ENCODE measurements around the gene LRRC53. TPM values are rescaled to one million over a fixed set of nuclear protein-coding genes. Genes with fewer than 3 reads are reported as not detected.
A peak's percentile ranks its signal among the peaks of the same experiment; 100 is the strongest.

Gene LRRC53
- polyA plus RNA-seq, 1 of the 3 experiments (the other 2 are of a cell fraction), result not detected

GRCh38 chr1:74430342-74430934 lies 82.0 kb downstream of the LRRC53 start:
- DNase-seq, result no peak
- WGBS (ENCODE audit: low lambda C conversion rate), result 60% methylated on average over 4 of the region's 4 CpGs
- TF ChIP-seq MAX (IDR thresholded peaks at IDR 0.05; ENCODE audit: low read depth) (no peak), YY1 (IDR thresholded peaks at IDR 0.05; ENCODE audit: low read depth) (no peak), NFIC (IDR thresholded peaks at IDR 0.05; ENCODE audit: borderline replicate concordance) (no peak), SMC3 (IDR thresholded peaks at IDR 0.05; ENCODE audit: low read depth, low read length) (no peak), FOXJ3 (CRISPR knock-in tag; IDR thresholded peaks at IDR 0.05) (no peak), JUND (IDR thresholded peaks at IDR 0.05) (no peak), USF2 (IDR thresholded peaks at IDR 0.05; ENCODE audit: borderline replicate concordance, low read depth, low read length) (no peak), POLR2AphosphoS5 (IDR thresholded peaks at IDR 0.05; ENCODE audit: low read depth, low read length) (no peak), GATA2 (CRISPR knock-in tag; IDR thresholded peaks at IDR 0.05) (no peak), CHD2 (IDR thresholded peaks at IDR 0.05; ENCODE audit: low read length, partially characterized antibody) (no peak), CTCF (IDR thresholded peaks at IDR 0.05) (no peak), FOSL2 (IDR thresholded peaks at IDR 0.05; ENCODE audit: borderline replicate concordance, low read depth) (no peak)
- Histone ChIP-seq H2AFZ (ENCODE audit: low read depth) (no peak overlapping the region), H3K4me3 (ENCODE audit: low read depth in 2 of 2, low read length in 1 of 2) (no peak overlapping the region), H4K20me1 (ENCODE audit: insufficient read depth) (no peaks in the 10 kb centered on the region), H3K4me2 (no peak overlapping the region), H3K27me3 (ENCODE audit: insufficient read depth) (no peaks in the 10 kb centered on the region), H3K27ac (ENCODE audit: low read depth in 2 of 2, low read length in 1 of 2) (no peak overlapping the region), H3K79me2 (ENCODE audit: insufficient read depth) (no peaks in the 10 kb centered on the region), H3K4me1 (ENCODE audit: control insufficient read depth in 1 of 2, insufficient read depth in 2 of 2, low read depth in 1 of 2, low read length in 1 of 2) (peaks cover 0 to 6% of the 10 kb centered on the region in 2 experiments; a peak in 2 of 4 replicates), H3K9me2 (no peaks in the 10 kb centered on the region), H3K36me3 (replicated peaks in 1 of 2; ENCODE audit: control insufficient read depth in 1 of 2, insufficient read depth in 2 of 2, low read length in 1 of 2) (no peaks in the 10 kb centered on the region), H3K9ac (no peak overlapping the region), H3K9me3 (no peaks in the 10 kb centered on the region), H3F3A (replicated peaks; ENCODE audit: insufficient read depth) (no peaks in the 10 kb centered on the region)
- ChIA-PET POLR2A (no interaction called here), CTCF (interaction anchor here (1.0 kb wide), 2 partner anchors 38 to 74 kb away, joined by 3 to 4 read pairs; no protein-coding TSS in a partner anchor)

GRCh38 chr1:74429580-74429979 lies 82.8 kb downstream of the LRRC53 start:
- 28% methylated on average over 3 of the region's 3 CpGs for WGBS (ENCODE audit: low lambda C conversion rate)
- H3K9me2 ChIP-seq, result no peaks in the 10 kb centered on the region
- H3K27ac ChIP-seq (ENCODE audit: low read depth in 2 of 2, low read length in 1 of 2), result peak overlapping the region in 1 of 2 experiments; percentile 43; a peak in 1 of 4 replicates
- H3K4me3 ChIP-seq (ENCODE audit: low read depth in 2 of 2, low read length in 1 of 2), result no peak overlapping the region
- peaks cover 0 to 6% of the 10 kb centered on the region in 2 experiments; a peak in 2 of 4 replicates for H3K4me1 ChIP-seq (ENCODE audit: control insufficient read depth in 1 of 2, insufficient read depth in 2 of 2, low read depth in 1 of 2, low read length in 1 of 2)
- H3K9ac ChIP-seq, result no peak overlapping the region
- H4K20me1 ChIP-seq (ENCODE audit: insufficient read depth), result no peaks in the 10 kb centered on the region
- ChIA-PET CTCF (interaction anchor here (1.0 kb wide), 1 partner anchor 75 kb away, joined by 4 read pairs; no protein-coding TSS in a partner anchor), POLR2A (no interaction called here)
- no peaks in the 10 kb centered on the region for H3F3A ChIP-seq (replicated peaks; ENCODE audit: insufficient read depth)
- no peaks in the 10 kb centered on the region for H3K79me2 ChIP-seq (ENCODE audit: insufficient read depth)
- no peaks in the 10 kb centered on the region for H3K36me3 ChIP-seq (replicated peaks in 1 of 2; ENCODE audit: control insufficient read depth in 1 of 2, insufficient read depth in 2 of 2, low read length in 1 of 2)
- H3K9me3 ChIP-seq, result no peaks in the 10 kb centered on the region
- H2AFZ ChIP-seq (ENCODE audit: low read depth), result no peak overlapping the region
- DNase-seq, result peak; percentile 7
- no peak overlapping the region for H3K4me2 ChIP-seq
- H3K27me3 ChIP-seq (ENCODE audit: insufficient read depth), result no peaks in the 10 kb centered on the region
- no peak for TF ChIP-seq YY1 (IDR thresholded peaks at IDR 0.05; ENCODE audit: low read depth)
- TF ChIP-seq MXI1 (IDR thresholded peaks at IDR 0.05; ENCODE audit: low read depth, low read length), result no peak; the same call in 1 of the 2 replicates
- peak; percentile 22 for TF ChIP-seq CHD2 (IDR thresholded peaks at IDR 0.05; ENCODE audit: low read length, partially characterized antibody)
- TF ChIP-seq REST (IDR thresholded peaks at IDR 0.05; ENCODE audit: low read depth, low read length), result no peak
- no peak for TF ChIP-seq MAX (IDR thresholded peaks at IDR 0.05; ENCODE audit: low read depth)
- no peak for TF ChIP-seq NFIC (IDR thresholded peaks at IDR 0.05; ENCODE audit: borderline replicate concordance)
- TF ChIP-seq EP300 (IDR thresholded peaks at IDR 0.05; ENCODE audit: borderline replicate concordance in 1 of 2, low read depth in 1 of 2, low read length in 1 of 2), result peak in 1 of 2 experiments; percentile 73; a peak in 2 of 4 replicates
- TF ChIP-seq SMC3 (IDR thresholded peaks at IDR 0.05; ENCODE audit: low read depth, low read length), result no peak
- TF ChIP-seq IRF3 (IDR thresholded peaks at IDR 0.05; ENCODE audit: low read depth, low read length), result no peak
